ENCODE results near the gene ROBO1.

- TF ChIP-seq CTCF (IDR thresholded peaks at IDR 0.05; ENCODE audit: borderline replicate concordance, extremely low read depth, low read length, poor library complexity, severe bottlenecking) (no peak), EZH2 (IDR thresholded peaks at IDR 0.05; ENCODE audit: borderline replicate concordance, low read depth, low read length, severe bottlenecking) (no peak)
Measured at GRCh38 chr3:79066481-79066880, 701.3 kb downstream of the ROBO1 start.
